Natural killer cell (primary cell): ENCODE results near the gene KCNC2. TPM values are rescaled to one million over a fixed set of nuclear protein-coding genes. Genes with fewer than 3 reads are reported as not detected.

Experiments
- ATAC-seq, 3 donors: fragments of 150-1000 bp in 2 of 3; fragments of 200-7000 bp in 1 of 3; cut with Tn5 transposase; 1 replicate in 1 of 3; 2 replicates in 2 of 3; pipeline ENCODE4 v1.10.0; 2021; ENCODE audit warnings: mild to moderate bottlenecking in 2 of 3, moderate library complexity in 2 of 3
- DNase-seq, 2 donors: peaks; one replicate each; pipeline versions ENCODE4 v3.0.0 to v3.0.0-alpha.2; 2013 to 2021; ENCODE audit warnings: mixed read lengths in 1 of 2
- H3K27ac ChIP-seq: one replicate; pipeline ENCODE4 v1.5.1; 2013; ENCODE audit warnings: mild to moderate bottlenecking, low read length
- H3K27me3 ChIP-seq: one replicate; pipeline ENCODE4 v1.6.1; 2013; ENCODE audit warnings: low read length; ENCODE audit not compliant: control insufficient read depth, insufficient read depth
- H3K36me3 ChIP-seq: one replicate; pipeline ENCODE4 v1.6.1; 2013; ENCODE audit warnings: low read length; ENCODE audit not compliant: control insufficient read depth, insufficient read depth
- H3K4me1 ChIP-seq: one replicate; pipeline ENCODE4 v1.6.1; 2013; ENCODE audit warnings: low read length; ENCODE audit not compliant: control insufficient read depth, insufficient read depth
- H3K4me3 ChIP-seq: one replicate; pipeline ENCODE4 v1.5.1; 2013; ENCODE audit warnings: low read length
- H3K9me3 ChIP-seq: one replicate; pipeline ENCODE4 v1.6.1; 2013; ENCODE audit warnings: low read length; ENCODE audit not compliant: control insufficient read depth, insufficient read depth
- H3K27ac Mint-ChIP-seq, 2 donors: one replicate each; pipeline ENCODE4 v1.8.0; 2022; ENCODE audit warnings: mild to moderate bottlenecking in 2 of 2, mixed read lengths in 2 of 2, moderate library complexity in 1 of 2
- H3K27me3 Mint-ChIP-seq, 2 donors: one replicate each; pipeline ENCODE4 v1.8.0; 2022; ENCODE audit warnings: low read depth in 2 of 2, mixed read lengths in 2 of 2
- H3K36me3 Mint-ChIP-seq: one replicate; pipeline ENCODE4 v1.8.0; 2022; ENCODE audit warnings: mixed read lengths
- H3K4me1 Mint-ChIP-seq, 2 donors: one replicate each; pipeline ENCODE4 v1.8.0; 2022; ENCODE audit warnings: mixed read lengths in 2 of 2
- H3K4me3 Mint-ChIP-seq: one replicate; pipeline ENCODE4 v1.8.0; 2022; ENCODE audit warnings: mild to moderate bottlenecking, moderate library complexity, mixed read lengths
- H3K9me3 Mint-ChIP-seq, 2 donors: one replicate each; pipeline ENCODE4 v1.8.0; 2022; ENCODE audit warnings: mixed read lengths in 2 of 2
- CTCF ChIP-seq: fragments of 200-600 bp; IDR thresholded peaks from one replicate; pipeline ENCODE4 v1.8.0; 2022; ENCODE audit warnings: antibody characterized with exemption
- WGBS: methylation state at CpG from one replicate; pipeline ENCODE4 v1.1.7; 2013; ENCODE audit warnings: missing lambda C conversion rate; ENCODE audit not compliant: insufficient coverage; 5-methylcytosine and 5-hydroxymethylcytosine counted together
- intact Hi-C: fragments of 100-400 bp; cut with micrococcal nuclease; formaldehyde crosslinking; loops from one replicate; pipeline ENCODE4 v1.14.2; 2022
- total RNA-seq, 4 donors: library from RNA; stranded (reverse); fragments of 120-200 nt in 1 of 4; gene quantifications; one replicate each; pipeline versions ENCODE4 v1.2.3 to v1.2.4, GENCODE V29; 2013 to 2022

The KCNC2 gene
- total RNA-seq, 3 donors from 2014 or later (not counting 1 experiment from before 2014, with no cell fraction given), result not detected

DNA sequence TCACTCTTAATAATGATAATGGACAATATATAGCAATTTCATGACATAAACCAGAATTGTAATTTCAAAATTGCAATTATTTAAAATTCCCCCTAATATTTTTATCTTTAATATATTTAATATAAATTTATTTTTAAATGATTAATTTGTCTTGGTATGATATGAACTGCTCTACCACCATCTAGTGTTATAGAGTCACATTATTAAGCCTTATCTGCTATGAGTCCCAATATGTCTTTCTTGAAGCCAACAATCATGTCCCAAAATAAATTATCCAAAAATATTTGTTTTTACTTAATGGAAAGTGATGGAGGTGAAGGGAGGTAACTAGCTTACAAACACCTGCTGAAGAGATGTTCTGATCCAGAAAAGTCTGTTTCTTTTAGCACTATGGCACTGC, 151.4 kb downstream of the KCNC2 start:
- Histone ChIP-seq H3K9me3 (no peaks in the 10 kb centered on the region), H3K36me3 (no peaks in the 10 kb centered on the region), H3K4me1 (no peaks in the 10 kb centered on the region), H3K4me3 (no peak overlapping the region), H3K27me3 (no peaks in the 10 kb centered on the region), H3K27ac (no peak overlapping the region)
- no peaks in the 10 kb centered on the region for H3K27me3 Mint-ChIP-seq
- ATAC-seq, result no peak
- H3K4me1 Mint-ChIP-seq, result no peaks in the 10 kb centered on the region
- H3K9me3 Mint-ChIP-seq, result peaks cover 0 to 15% of the 10 kb centered on the region in 2 donors
- peak in 1 of 2 donors; percentile 11 for DNase-seq
- H3K27ac Mint-ChIP-seq, result no peak overlapping the region
- H3K36me3 Mint-ChIP-seq, result no peaks in the 10 kb centered on the region
- TF ChIP-seq CTCF, result no peak
- intact Hi-C loops, result no loop called here
- H3K4me3 Mint-ChIP-seq, result no peak overlapping the region

- no peak for TF ChIP-seq CTCF
- Mint-ChIP-seq H3K4me1 (no peaks in the 10 kb centered on the region), H3K4me3 (no peak overlapping the region), H3K9me3 (peaks cover 0 to 4% of the 10 kb centered on the region in 2 donors), H3K36me3 (no peaks in the 10 kb centered on the region), H3K27me3 (no peaks in the 10 kb centered on the region), H3K27ac (no peak overlapping the region)
- no peaks in the 10 kb centered on the region for H3K4me1 ChIP-seq
- no peak for ATAC-seq
- H3K36me3 ChIP-seq, result no peaks in the 10 kb centered on the region
- intact Hi-C loops, result no loop called here
- no peak overlapping the region for H3K27ac ChIP-seq
- no peak for DNase-seq
- no peaks in the 10 kb centered on the region for H3K27me3 ChIP-seq
- H3K9me3 ChIP-seq, result no peaks in the 10 kb centered on the region
- no peak overlapping the region for H3K4me3 ChIP-seq
- 85% methylated on average over 2 of the region's 2 CpGs for WGBS
These were observed 160.9 kb downstream of the KCNC2 start for GRCh38 chr12:75048767-75049166.

DNA sequence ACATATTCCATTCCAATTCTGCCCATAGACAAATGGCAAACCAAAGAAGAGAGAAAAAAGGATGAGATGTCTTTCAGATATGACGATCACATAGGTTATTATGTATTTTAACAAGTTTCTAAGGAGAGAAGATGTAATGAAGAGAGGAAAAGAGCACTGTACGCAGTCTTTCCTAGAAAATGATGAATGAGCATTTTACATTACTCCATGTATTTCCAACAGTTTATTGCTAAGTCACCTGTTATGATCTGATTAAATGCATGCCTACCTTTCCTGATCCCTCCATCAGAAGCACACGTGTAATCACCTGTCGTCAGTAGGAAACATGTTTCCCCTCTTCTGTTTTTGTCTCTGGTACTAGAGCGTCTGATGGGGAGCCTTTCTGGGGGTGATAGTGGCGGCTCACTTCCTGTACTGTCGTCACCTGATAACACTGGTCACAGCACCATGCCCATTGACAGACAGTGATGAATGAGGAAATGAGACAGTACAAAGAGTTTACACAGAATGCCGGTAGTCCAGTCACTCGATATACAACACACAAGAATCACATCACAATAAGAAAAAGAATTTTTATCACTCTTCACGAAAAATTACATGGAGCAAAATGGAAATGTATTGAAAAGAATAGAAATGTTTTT, 161.6 kb downstream of the KCNC2 start:
- Histone ChIP-seq H3K4me1 (no peaks in the 10 kb centered on the region), H3K27ac (no peak overlapping the region), H3K36me3 (no peaks in the 10 kb centered on the region), H3K4me3 (no peak overlapping the region), H3K9me3 (no peaks in the 10 kb centered on the region), H3K27me3 (no peaks in the 10 kb centered on the region)
- DNase-seq (no peak), ATAC-seq (no peak)
- no peaks in the 10 kb centered on the region for H3K36me3 Mint-ChIP-seq
- no peak overlapping the region for H3K4me3 Mint-ChIP-seq
- no peaks in the 10 kb centered on the region for H3K4me1 Mint-ChIP-seq
- intact Hi-C loops, result no loop called here
- no peak for TF ChIP-seq CTCF
- H3K9me3 Mint-ChIP-seq, result peaks cover 0 to 5% of the 10 kb centered on the region in 2 donors
- WGBS, result 46% methylated on average over 7 of the region's 10 CpGs
- no peak overlapping the region for H3K27ac Mint-ChIP-seq
- H3K27me3 Mint-ChIP-seq, result no peaks in the 10 kb centered on the region

GRCh38 chr12:75042125-75042524, 167.5 kb downstream of the KCNC2 start:
- no peak overlapping the region for H3K4me3 Mint-ChIP-seq
- H3K27me3 Mint-ChIP-seq, result no peaks in the 10 kb centered on the region
- H3K9me3 Mint-ChIP-seq, result peaks cover 3 to 10% of the 10 kb centered on the region in 2 donors
- ATAC-seq, result no peak
- no peaks in the 10 kb centered on the region for H3K36me3 ChIP-seq
- no peak for DNase-seq
- no peaks in the 10 kb centered on the region for H3K27me3 ChIP-seq
- H3K9me3 ChIP-seq, result no peaks in the 10 kb centered on the region
- no peak overlapping the region for H3K27ac ChIP-seq
- no peak overlapping the region for H3K4me3 ChIP-seq
- intact Hi-C loops, result no loop called here
- no peaks in the 10 kb centered on the region for H3K36me3 Mint-ChIP-seq
- no peak overlapping the region for H3K27ac Mint-ChIP-seq
- 92% methylated on average over 2 of the region's 2 CpGs for WGBS
- TF ChIP-seq CTCF, result no peak
- no peaks in the 10 kb centered on the region for H3K4me1 ChIP-seq
- no peaks in the 10 kb centered on the region for H3K4me1 Mint-ChIP-seq
